ENCODE results near the gene USP22. TPM values are rescaled to one million over a fixed set of nuclear protein-coding genes. Genes with fewer than 3 reads are reported as not detected.

USP22 gene
- total and polyA plus RNA-seq, 2 of the 8 experiments (the other 6 are each of a cell fraction or from before 2014, with no cell fraction given) = 221 to 316 TPM

DNA sequence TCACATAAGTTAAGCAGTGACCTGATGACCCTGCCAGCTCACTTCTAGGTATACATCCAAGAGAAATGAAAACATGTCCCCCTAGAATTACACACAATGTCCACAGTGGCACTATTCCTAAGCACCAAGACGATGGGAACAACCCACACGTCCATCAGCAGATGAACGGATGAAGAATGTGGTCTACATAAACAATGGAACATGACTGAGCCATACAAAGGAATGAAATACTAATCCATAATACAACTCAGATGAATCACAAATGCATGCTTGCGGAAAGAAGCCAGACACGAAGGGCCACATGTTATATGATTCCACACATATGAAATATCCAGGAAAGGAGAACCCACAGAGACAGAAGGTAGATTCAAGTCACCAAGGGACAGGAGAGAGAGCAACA is 17.4 kb downstream of the USP22 start (continued):
- TF ChIP-seq EP300 (IDR thresholded peaks at IDR 0.05; ENCODE audit: borderline replicate concordance in 1 of 2, low read depth in 2 of 2, low read length in 2 of 2) (no peak), ASH2L (IDR thresholded peaks at IDR 0.05; ENCODE audit: low read length) (no peak), YY1 (IDR thresholded peaks at IDR 0.05; ENCODE audit: low read depth, low read length) (no peak)
- TF ChIP-seq, protein P1, sequence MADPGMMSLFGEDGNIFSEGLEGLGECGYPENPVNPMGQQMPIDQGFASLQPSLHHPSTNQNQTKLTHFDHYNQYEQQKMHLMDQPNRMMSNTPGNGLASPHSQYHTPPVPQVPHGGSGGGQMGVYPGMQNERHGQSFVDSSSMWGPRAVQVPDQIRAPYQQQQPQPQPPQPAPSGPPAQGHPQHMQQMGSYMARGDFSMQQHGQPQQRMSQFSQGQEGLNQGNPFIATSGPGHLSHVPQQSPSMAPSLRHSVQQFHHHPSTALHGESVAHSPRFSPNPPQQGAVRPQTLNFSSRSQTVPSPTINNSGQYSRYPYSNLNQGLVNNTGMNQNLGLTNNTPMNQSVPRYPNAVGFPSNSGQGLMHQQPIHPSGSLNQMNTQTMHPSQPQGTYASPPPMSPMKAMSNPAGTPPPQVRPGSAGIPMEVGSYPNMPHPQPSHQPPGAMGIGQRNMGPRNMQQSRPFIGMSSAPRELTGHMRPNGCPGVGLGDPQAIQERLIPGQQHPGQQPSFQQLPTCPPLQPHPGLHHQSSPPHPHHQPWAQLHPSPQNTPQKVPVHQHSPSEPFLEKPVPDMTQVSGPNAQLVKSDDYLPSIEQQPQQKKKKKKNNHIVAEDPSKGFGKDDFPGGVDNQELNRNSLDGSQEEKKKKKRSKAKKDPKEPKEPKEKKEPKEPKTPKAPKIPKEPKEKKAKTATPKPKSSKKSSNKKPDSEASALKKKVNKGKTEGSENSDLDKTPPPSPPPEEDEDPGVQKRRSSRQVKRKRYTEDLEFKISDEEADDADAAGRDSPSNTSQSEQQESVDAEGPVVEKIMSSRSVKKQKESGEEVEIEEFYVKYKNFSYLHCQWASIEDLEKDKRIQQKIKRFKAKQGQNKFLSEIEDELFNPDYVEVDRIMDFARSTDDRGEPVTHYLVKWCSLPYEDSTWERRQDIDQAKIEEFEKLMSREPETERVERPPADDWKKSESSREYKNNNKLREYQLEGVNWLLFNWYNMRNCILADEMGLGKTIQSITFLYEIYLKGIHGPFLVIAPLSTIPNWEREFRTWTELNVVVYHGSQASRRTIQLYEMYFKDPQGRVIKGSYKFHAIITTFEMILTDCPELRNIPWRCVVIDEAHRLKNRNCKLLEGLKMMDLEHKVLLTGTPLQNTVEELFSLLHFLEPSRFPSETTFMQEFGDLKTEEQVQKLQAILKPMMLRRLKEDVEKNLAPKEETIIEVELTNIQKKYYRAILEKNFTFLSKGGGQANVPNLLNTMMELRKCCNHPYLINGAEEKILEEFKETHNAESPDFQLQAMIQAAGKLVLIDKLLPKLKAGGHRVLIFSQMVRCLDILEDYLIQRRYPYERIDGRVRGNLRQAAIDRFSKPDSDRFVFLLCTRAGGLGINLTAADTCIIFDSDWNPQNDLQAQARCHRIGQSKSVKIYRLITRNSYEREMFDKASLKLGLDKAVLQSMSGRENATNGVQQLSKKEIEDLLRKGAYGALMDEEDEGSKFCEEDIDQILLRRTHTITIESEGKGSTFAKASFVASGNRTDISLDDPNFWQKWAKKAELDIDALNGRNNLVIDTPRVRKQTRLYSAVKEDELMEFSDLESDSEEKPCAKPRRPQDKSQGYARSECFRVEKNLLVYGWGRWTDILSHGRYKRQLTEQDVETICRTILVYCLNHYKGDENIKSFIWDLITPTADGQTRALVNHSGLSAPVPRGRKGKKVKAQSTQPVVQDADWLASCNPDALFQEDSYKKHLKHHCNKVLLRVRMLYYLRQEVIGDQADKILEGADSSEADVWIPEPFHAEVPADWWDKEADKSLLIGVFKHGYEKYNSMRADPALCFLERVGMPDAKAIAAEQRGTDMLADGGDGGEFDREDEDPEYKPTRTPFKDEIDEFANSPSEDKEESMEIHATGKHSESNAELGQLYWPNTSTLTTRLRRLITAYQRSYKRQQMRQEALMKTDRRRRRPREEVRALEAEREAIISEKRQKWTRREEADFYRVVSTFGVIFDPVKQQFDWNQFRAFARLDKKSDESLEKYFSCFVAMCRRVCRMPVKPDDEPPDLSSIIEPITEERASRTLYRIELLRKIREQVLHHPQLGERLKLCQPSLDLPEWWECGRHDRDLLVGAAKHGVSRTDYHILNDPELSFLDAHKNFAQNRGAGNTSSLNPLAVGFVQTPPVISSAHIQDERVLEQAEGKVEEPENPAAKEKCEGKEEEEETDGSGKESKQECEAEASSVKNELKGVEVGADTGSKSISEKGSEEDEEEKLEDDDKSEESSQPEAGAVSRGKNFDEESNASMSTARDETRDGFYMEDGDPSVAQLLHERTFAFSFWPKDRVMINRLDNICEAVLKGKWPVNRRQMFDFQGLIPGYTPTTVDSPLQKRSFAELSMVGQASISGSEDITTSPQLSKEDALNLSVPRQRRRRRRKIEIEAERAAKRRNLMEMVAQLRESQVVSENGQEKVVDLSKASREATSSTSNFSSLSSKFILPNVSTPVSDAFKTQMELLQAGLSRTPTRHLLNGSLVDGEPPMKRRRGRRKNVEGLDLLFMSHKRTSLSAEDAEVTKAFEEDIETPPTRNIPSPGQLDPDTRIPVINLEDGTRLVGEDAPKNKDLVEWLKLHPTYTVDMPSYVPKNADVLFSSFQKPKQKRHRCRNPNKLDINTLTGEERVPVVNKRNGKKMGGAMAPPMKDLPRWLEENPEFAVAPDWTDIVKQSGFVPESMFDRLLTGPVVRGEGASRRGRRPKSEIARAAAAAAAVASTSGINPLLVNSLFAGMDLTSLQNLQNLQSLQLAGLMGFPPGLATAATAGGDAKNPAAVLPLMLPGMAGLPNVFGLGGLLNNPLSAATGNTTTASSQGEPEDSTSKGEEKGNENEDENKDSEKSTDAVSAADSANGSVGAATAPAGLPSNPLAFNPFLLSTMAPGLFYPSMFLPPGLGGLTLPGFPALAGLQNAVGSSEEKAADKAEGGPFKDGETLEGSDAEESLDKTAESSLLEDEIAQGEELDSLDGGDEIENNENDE (IDR thresholded peaks at IDR 0.05; ENCODE audit: insufficient replicate concordance, low read length) = no peak

Measured in H1 (cell line).